NCI-H2107 (cell line): Measurements from ENCODE around the gene HDAC4.

Experiments used
- DNase-seq: peaks from one replicate; lab custom pipeline; 2025; lab: John Stamatoyannopoulos, UW

Gene HDAC4

DNA sequence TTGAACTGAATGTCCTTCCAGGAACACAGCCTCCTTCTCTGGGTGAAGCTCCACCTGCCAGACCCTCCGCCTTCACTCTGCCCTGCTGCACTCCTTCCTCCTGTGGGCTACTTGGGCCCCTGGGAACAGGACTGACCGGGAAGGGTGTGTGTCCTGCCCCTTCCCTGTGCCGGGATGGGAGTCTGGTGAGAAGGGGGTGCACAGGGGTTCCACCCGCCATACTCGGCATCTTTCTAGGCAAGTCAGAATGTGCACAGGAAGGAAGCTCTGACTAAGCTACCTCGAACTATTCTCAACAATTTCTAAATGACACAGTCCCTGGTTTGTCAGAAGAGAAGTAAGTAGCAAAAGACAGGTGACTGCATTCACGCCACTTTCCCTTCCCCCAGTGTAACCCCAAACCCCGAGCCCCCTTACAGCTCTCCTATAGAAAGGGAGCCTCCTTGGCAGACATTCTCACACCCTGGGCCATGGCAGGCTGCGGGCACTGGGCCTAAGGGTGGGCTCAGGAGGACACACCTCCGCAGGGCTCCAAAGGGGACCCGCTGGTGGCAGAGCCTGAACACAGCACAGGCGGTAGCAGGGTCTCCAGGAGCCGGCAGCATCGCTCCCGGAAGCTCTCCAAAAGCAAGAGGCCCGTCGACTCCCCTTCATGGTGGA is 184.1 kb downstream of the HDAC4 start:
- no peak for DNase-seq

DNA sequence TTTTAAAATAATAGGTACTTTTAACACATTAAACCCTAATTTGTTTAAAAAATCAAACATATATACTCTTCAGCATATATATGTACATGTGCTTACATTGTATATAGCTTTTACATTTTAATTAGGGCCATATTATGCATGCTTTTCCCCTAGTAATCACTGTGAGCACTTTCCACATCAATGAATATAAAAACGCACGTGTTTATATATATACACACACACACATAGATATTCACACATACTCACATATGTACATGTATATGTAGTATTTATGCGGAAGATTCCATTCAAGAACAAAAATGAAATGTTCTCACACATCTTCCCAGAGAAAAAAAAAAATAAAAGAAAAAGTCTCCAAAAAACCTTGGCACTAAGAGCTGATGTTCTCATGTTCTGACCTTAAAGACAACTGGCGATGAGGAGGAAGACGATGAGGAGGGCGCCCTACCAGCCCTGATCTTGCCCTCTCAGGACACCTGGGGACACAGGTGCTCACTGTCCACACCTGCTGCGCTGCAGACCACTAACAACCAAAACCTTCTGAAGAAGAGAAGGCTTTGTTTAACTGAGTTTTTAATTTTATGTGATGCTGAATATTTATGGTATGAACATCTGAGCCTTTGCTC is 184.7 kb downstream of the HDAC4 start:
- DNase-seq, result no peak

DNA sequence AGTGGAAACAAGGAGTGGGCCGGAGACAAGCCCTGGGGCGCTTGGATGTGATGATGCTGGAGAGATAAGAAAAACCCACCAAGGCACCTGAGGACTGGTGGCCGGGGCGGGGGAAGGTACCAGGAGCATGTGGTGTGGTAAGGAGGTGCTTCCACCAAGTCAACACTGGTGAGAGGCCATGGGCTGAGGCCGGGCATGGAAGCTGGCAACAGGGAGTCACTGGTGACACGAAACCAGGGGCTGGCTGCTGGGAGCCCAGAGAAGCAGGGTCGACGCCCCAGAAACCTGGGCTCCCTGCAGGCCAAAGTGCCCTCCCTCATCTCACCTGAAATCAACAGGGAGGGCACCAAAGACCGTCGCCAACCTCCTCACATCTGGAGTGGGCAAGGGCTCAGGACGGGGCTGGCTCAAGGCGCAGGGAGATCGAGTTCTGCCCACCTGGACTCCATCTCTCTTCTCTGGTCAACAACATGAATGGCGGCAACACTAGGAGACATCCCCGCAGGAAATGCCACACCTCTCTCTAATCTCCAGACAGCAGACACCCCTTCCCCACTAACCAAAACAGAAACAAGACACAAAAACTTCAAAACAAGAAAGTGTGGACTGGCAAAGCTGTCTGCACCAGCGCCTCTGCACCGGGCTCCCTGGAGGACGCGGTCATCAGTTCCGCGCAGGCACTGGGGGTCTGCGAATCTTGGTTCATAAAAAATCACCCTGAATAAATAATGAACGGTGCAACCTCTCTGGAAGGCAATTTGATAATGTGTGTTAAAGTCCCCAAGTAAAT is 185.5 kb downstream of the HDAC4 start:
- no peak for DNase-seq

DNA sequence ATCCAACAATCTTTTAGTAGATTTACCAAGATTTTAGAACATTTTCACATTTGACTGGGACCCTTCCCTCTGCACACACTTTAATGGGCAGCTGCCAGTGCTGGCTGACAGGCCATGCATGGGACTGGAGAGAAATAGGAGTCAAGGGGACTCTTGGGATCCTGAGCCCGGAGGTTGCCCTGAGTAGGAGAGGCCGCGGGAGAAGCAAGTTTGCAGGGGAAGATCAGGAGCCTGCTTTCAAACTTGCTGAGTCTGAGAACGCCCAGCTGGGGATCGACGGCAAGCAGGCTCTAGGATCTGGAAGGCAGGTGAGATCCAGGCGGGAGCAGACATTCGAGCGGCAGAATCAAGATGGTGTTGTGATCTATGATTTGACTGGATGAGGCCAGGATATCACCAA is 186.1 kb downstream of the HDAC4 start:
- DNase-seq, result no peak

DNA sequence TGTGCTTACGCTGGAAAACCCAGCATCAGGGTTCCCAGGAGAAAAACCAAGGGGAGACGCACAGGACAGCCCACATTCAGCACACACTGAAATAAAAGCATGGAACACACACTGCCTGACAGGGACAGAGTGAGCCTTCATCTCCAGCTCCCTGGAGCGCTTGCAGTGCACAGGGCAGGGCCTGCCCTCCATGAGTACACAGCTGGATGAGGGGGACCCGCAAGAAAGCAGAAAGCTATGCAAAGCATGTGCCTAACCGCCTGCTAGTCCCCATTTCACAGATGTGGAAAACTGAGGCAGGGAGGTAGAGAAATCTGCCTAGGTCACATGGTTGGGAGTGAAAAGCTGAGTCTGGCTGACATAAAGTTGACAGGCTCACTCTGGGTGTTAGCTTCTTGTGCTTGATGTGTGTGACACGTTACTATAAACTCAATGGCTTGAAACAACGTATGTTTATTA is 187.1 kb downstream of the HDAC4 start:
- DNase-seq, result no peak

DNA sequence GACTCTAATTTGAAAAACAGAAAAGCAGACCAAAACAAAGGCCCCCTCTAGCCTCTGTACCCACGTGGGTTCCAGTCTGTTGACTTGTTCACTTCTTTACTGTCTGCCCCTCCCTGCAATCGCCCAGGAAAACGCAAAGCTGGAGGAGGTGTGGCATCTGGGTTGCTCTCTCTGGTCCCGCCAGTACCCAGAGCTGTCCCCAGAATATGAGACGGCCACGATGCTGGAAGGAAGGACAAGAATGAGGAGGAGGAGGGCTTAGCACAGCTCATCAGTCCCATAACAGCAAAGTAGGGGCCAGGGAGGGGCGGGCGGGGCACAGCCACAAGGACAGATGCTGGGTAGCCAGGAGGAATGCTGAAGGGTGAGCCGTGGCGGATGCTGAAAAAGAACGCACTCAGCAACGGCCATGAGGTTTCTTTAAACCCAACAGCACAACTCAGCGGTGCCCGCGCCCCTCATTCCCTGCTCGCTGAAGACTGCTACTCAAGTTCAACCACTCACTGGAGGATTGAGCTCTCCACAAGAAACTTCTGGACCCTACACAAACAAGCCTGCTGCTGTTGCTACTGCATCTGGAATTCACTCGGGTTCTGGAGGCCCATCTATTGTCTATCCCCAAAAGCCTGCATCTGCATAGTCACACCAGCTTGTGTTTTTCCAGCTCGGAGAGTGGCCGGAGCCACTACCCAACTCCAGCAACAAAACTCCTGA is 187.7 kb downstream of the HDAC4 start:
- no peak for DNase-seq

DNA sequence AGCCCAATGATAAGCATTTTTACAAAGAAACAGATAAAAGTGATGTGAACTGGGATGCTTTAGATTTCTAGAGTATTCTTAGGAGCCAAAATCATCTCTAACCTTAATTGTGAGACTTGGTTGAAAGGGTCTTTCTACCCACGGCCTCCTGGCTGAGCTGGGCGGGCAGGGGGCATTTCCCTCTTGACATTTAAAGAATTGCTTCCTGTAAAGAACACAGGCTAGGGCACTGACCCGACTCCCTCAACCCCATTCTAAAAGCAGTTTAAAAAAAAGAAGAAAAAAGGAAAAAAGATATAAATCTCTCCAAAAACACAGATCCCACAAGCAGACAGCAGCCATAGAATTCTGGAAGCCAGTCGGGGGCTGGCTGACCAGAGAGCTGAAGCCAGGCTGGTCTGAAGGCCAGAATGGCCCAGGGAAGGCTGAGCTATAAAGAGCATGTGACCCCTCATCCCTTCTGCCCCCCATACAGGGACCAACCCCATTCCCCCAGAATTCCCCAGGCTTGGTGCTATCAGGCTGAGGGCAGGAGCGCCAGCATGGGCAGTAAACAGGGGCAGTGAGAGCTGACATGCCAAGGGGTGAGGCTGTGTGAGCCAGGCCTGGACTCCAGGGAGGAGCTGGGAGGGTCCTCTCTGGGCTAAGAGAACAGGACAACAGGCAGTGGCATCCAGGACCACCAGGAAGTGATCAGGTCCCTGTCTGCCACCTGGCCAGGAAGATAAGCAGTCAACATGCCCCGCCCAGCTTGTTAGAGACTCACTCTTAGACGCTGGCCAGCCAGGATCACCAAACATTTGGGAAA is 188.5 kb downstream of the HDAC4 start:
- DNase-seq, result no peak

DNA sequence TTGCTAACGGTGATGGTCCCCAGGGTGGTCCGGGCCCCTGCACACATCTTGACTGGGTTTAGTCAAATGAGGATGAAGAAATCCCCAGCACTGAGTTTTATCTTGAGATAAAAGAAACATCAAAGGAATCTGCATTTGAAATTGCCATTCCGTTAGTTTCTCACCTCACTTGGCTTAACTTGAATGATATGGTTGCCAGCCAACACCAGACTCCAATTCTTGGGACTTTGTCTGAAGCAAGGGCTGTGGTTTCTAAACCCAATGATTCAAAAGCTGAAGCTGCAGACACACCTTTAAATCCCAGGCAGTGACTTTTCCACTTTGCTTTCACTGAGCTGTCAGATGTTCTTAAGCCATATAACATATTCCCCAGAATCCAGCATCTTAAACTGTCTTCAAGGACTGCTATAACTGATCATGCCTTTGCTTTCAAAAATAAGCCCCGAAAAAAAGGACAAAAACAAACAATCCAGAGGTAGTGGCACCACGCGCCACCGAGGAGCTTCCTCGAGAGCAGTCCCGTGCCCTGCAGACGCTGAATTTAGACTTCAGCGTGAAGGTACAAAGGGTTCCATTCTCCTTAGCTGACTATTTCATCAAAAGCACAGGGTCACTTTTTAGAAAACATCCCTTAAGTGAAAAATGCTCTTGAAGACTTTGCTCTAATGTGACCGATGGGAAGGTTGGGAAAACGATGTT is 189.3 kb downstream of the HDAC4 start:
- no peak for DNase-seq

DNA sequence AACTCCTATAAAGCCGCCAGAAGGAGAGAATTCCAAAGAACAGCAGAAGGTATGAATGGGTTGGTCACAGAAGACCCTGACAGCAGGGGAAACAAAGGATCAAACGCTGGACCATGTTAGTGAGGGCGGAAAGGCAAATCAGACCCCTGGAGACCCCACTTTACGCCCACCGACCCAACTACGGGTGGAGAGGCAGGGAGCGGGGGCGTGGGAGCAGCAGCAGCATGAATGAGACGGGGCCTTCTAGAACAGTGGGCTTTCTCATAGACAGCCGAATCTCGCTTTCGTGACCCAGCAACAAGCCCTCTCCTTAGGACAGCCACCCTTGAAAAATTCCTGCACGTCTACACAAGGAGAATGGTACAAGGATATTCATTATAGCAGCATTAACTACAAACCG is 191.0 kb downstream of the HDAC4 start:
- DNase-seq, result no peak

DNA sequence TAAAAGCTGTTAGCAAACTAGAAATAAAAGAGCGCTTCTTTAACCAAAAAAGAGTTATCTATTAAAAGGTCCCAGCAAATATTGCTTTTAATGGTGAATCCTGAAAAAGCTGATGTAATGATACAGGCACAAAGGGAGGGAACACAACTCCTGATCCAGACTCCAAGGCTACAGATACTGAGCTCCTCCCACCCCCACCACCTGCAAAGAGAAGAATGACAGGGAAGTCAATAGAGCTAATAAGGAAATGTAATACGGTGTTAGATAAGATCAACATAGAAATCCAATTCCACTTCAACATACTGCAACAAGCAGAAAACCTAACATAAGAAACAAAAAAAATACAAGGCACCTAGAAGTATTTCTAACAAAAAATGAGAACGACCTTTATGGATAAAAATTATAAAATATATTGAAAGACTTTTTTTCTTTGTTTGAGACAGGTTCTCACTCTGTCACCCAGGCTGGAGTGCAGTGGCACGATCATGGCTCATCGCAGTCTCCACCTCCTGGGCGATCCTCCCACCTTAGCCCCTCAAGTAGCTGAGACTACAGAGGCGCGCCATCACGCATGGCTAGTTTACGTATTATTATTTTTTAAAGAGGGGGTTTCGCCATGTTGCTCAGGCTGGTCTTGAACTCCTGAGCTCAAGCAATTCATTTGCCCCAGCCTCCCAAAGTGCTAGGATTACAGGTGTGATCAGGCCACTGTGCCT is 192.2 kb downstream of the HDAC4 start:
- DNase-seq, result no peak

DNA sequence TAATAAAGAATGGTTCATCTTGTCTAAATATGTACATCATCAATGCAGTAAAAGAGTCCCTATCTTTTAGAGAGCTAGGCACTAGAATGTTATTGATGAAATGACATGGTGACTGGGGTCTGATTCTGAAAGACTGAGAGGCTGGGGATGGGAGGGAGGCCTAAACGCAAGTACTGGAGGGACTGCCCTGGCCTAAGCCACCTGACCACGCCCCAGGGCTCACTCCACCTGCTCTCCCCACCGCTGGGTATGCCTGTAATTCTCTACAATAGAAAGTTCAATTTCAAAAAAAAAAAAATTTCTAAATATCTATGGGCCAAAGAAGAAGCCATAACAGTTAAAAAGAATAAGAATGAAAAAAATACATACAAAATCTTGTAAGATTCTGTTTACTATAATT is 194.0 kb downstream of the HDAC4 start:
- no peak for DNase-seq

DNA sequence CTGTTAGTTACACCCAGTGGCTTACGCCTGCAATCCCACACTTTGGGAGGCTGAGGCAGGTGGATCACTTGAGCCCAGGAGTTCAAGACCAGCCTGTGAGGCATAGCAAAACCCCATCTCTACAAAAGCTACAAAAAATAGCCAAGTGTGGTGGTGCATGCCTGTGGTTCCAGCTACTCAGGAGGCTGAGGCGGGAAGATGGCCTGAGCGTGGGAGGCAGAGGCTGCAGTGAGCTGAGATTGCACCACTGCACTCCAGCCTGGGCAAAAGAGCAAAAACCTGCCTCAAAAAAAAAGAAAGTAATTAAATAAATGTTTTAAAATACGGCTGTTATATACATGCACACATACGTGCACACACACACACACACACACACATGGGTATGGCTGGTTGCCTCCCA is 194.8 kb downstream of the HDAC4 start:
- no peak for DNase-seq

DNA sequence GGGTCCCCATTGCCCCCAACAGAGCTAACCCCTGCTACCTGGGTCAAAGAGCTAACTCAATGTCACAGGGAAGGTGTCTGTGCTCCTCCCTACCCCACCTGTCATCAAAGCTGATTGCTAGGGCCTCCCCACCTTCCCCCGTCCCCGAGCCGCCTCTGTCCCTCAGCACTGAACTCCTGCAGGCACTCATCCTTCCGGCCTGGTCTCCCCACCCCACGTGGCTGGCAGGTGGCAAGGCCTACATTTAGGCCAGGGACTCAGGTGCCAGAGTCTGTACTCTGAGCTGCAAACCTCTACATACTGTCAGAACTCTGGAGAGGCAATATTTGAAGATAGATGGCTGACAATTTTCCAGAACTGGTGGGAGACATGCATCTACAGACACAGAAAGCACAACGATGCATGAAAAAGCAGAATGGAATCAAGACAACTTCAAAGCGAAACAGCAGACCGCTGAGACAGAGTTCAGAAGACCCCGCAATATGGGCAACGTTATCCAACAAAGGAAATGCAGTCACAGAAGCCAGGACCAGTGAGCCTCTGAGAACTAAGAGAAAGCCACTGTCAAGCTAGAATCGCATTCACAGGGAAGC is 195.8 kb downstream of the HDAC4 start:
- DNase-seq, result no peak

DNA sequence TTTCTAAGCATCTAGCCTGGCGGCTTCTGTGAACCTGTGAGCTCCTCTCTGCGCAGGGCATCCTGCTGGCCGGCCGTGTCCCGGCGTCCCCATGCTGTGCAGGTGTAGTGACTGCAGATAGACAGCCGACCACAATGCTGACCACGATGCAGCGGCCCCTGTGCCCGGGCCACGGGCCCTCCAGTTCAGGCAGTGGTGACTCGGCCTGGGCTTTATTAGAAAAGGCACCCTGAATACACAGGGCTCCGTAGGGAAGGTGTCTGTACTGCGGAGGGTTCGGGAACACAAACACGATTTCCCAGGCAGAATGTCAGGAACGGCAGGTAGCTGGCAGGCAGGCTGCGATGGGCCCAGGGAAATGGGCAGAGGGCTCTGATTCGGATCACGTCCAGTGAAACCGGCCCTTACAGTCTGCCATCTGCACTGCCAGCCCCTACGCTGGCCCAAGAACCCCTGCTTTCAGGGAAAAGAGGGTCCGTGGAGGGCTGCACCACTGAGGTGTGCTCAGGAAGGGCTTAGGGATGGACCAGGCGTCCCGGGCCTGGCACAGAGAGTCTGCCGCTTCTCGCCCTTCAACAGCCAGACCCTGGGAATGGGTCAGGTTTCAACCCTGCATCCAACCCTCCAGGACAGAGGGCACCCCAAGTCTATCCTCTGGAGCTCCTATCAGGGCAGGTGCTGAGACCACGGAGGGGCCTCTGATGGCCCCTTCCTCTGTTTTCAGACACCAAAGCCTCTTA is 196.5 kb downstream of the HDAC4 start:
- no peak for DNase-seq

DNA sequence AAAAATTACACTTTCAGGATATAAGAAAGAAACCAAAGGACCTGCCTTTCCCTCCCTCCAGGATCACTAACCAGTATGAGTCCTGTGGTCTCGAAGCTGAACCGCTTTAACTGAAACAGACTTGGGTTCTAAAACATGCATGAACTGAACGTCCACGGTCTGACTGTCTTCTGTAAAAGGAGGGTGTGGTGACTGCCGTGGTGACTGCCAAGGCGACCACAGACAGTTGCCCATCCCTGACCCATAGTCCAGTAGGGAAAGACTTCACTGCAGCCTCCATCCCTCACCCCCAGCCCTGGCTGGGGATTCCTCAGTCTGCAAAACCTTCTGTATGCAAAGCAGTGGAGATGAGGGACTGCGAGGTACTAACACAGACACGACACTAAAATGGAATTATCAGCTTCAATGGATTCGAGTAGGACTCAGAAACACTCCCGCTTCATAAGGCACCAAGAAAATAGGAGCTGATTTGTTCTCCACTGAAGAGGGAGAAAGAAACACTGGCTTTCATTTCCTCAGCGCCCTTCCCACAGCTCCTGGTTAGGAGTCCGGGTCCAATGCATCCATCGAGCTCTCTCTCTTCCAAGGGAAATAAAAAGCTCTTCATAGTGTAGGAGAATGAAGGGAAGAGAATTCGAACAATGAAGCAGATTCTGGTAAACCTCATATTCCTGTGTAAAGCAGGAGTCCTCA is 197.2 kb downstream of the HDAC4 start:
- no peak for DNase-seq

DNA sequence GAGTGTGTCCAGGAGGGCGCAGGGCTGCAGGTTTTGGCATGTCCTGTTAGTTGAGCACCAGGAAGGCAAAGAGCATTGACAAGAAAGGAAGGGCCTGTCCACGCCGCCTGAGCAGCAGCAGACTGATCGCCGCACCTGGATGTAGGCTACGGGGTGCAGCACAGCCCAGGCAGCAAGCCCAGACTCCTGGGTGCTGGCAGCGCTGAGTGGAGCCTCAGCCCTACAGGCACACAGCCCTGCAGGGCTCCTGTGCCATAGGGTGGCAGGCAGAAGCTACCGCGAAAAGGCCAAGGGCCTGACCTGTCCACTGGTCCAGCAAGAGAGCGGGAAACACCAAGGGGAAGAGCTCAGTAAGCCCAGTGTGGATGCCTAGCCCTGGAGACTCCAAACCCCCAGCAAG is 198.0 kb downstream of the HDAC4 start:
- DNase-seq, result no peak

DNA sequence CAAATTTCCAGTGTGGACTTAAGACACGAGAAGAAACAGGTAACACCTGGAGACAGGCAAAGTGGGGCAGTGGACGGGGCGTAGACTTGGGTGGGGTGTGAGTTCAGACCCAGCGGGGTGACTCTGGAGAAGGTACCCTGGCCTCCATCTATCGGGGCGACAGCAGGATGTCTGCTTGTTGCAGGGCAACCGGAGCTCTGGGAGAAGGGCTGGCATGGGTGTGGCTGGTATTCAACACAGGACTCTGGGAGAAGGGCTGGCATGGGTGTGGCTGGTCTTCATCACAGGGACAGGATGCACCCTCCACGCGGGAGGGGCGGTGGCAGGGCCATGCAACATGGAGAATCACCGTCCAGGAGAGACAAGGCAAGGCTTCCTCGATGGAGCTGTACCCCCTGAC is 198.5 kb downstream of the HDAC4 start:
- no peak for DNase-seq

DNA sequence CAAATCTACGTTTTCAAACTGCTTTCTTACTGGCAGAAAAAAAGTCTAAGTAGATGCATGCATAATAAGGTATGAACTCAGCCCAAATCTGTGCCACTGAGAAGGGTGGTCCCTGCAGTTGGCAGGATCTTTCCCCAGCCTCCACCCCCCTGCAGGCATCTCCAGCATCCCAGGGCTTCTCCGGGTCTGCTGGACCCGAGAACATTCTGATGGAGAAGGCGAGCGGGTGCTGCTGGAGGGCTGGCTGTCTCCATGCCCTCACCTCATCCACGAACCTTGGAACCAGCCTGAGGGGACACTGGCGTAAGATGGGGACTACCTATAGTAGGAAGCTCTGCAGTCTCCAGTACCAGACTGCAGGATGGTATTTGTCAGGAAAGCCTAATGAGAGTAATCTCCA is 198.9 kb downstream of the HDAC4 start:
- DNase-seq, result no peak

DNA sequence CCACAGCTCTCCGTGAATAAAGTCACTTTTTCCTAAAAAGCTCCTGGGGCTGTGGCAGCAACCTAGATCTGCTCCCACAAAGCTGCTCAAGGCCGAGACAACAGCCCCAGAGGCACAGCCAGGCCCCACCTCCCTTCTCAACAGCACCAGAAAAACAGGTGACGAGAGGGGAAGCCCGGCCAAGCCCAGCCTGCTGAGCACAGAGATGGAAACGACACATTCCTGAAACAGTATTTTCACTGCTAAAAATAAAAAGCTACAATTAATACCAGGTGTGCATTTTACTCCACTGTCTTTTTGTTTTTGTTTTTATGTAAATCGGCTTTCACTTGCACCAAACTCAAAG is 199.3 kb downstream of the HDAC4 start:
- no peak for DNase-seq
